BLaER1 (cell line): Measurements from ENCODE around the gene RNF157.
"Not testable (repeated sequence)": the region's sequence is repeated elsewhere in the genome, so short reads cannot be mapped to it uniquely, and the experiment has no call there.

Source experiments
- H3K27ac ChIP-seq: shearing (Covaris generic); formaldehyde crosslinking; 2 replicates; pipeline ENCODE4 v1.8.1; 2022
- H3K27me3 ChIP-seq: shearing (Covaris generic); formaldehyde crosslinking; 2 replicates; pipeline ENCODE4 v1.8.1; 2022
- H3K36me3 ChIP-seq: shearing (Covaris generic); formaldehyde crosslinking; 2 replicates; pipeline ENCODE4 v1.8.1; 2022
- H3K4me1 ChIP-seq: shearing (Covaris generic); formaldehyde crosslinking; 2 replicates; pipeline ENCODE4 v1.8.1; 2022
- H3K4me2 ChIP-seq: shearing (Covaris generic); formaldehyde crosslinking; 2 replicates; pipeline ENCODE4 v1.8.1; 2022
- H3K4me3 ChIP-seq: shearing (Covaris generic); formaldehyde crosslinking; 2 replicates; pipeline ENCODE4 v1.8.1; 2022
- H3K9ac ChIP-seq: shearing (Covaris generic); formaldehyde crosslinking; 2 replicates; pipeline ENCODE4 v1.8.1; 2022
- H3K9me3 ChIP-seq: shearing (Covaris generic); formaldehyde crosslinking; 2 replicates; pipeline ENCODE4 v1.8.1; 2022
- H4K20me1 ChIP-seq: shearing (Covaris generic); formaldehyde crosslinking; 2 replicates; pipeline ENCODE4 v1.8.1; 2022
- Cebpa-rat ChIP-seq: shearing (Covaris generic); IDR thresholded peaks from 2 replicates; pipeline ENCODE4 v1.8.1; 2022

The RNF157 gene

GRCh38 chr17:76270770-76271668 is 30.7 kb upstream of the RNF157 start:
- TF ChIP-seq Cebpa-rat = no peak
- peak overlapping the region; percentile 62 for H3K4me3 ChIP-seq
- H3K27me3 ChIP-seq = no peaks in the 10 kb centered on the region
- H4K20me1 ChIP-seq = peaks cover 44% of the 10 kb centered on the region
- H3K4me1 ChIP-seq = peaks cover 90% of the 10 kb centered on the region
- H3K9me3 ChIP-seq = no peaks in the 10 kb centered on the region
- peak overlapping the region; percentile 89 for H3K27ac ChIP-seq
- peak overlapping the region; percentile 73 for H3K9ac ChIP-seq
- H3K4me2 ChIP-seq = peak overlapping the region; percentile 98
- H3K36me3 ChIP-seq = peaks cover 24% of the 10 kb centered on the region

GRCh38 chr17:76270127-76270592 is 29.9 kb upstream of the RNF157 start:
- Histone ChIP-seq H3K27ac (peak overlapping the region; percentile 98), H3K4me3 (no peak overlapping the region), H3K9ac (peak overlapping the region; percentile 99; the same call in 1 of the 2 replicates), H4K20me1 (peaks cover 44% of the 10 kb centered on the region), H3K4me1 (peaks cover 81% of the 10 kb centered on the region), H3K27me3 (no peaks in the 10 kb centered on the region), H3K4me2 (peak overlapping the region; percentile 98), H3K9me3 (no peaks in the 10 kb centered on the region), H3K36me3 (peaks cover 24% of the 10 kb centered on the region)
- no peak for TF ChIP-seq Cebpa-rat

DNA sequence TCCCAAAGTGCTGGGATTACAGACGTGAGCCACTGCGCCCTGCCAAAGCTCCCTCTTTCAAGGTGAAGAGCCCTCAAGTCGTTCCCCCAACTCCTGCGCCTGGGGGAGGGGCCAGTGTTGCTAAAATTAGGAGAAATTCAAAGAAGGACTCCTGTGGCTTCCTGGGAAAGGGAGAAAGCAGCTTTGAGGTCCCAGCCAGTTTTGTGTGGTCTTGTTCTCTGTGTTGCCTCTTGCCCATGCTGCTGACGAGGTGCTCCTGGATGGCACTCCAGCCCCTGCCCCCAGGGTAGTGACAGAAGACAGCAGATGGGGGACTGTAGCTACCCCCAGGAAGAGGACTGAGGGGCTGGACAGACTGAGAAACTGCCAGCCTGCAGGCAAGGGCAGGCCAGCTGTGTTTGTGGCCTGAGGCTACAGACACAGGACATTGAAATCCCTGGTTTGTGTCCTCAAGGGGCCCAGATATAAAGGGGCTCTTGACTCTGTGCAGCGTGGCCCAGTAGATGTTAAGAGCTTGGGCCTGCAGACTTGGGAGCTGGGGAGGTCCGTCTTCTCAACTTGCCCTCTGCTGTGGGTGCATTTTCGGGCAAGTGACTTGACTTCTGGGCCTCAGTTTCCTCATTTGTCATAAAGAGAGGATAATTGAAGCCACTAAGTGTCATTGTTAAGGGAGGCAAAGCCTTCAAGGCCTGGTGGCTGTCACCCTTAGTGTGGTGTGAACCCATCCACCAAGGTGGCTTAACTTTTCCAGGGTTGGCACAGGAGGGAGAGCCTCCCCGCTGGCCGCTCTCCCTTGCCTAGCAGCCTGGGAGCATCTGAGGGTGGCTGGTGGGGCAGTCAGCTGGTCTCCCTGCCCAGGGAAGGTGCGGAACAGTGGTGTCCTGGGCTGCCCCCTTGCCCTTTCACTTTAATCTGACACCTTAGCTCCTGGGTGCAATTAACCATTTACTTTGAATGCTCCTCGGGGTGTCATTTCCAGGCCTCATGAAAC is 29.0 kb upstream of the RNF157 start:
- peak overlapping the region; percentile 20; the same call in 1 of the 2 replicates for H3K4me3 ChIP-seq
- no peaks in the 10 kb centered on the region for H3K27me3 ChIP-seq
- H4K20me1 ChIP-seq = peaks cover 44% of the 10 kb centered on the region
- peak overlapping the region; percentile 98 for H3K27ac ChIP-seq
- peak overlapping the region; percentile 98 for H3K4me2 ChIP-seq
- no peak for TF ChIP-seq Cebpa-rat
- peaks cover 81% of the 10 kb centered on the region for H3K4me1 ChIP-seq
- H3K36me3 ChIP-seq = peaks cover 24% of the 10 kb centered on the region
- H3K9ac ChIP-seq = peak overlapping the region; percentile 99
- no peaks in the 10 kb centered on the region for H3K9me3 ChIP-seq

GRCh38 chr17:76268015-76268749 is 27.9 kb upstream of the RNF157 start:
- no peaks in the 10 kb centered on the region for H3K9me3 ChIP-seq
- peak overlapping the region; percentile 98 for H3K27ac ChIP-seq
- H3K4me3 ChIP-seq = peak overlapping the region; percentile 97
- peaks cover 81% of the 10 kb centered on the region for H3K4me1 ChIP-seq
- H3K4me2 ChIP-seq = peak overlapping the region; percentile 98
- H4K20me1 ChIP-seq = peaks cover 44% of the 10 kb centered on the region
- H3K27me3 ChIP-seq = no peaks in the 10 kb centered on the region
- peaks cover 24% of the 10 kb centered on the region for H3K36me3 ChIP-seq
- H3K9ac ChIP-seq = peak overlapping the region; percentile 99
- TF ChIP-seq Cebpa-rat = peak; percentile 92

GRCh38 chr17:76267581-76268001 is 27.3 kb upstream of the RNF157 start:
- H3K4me1 ChIP-seq = peaks cover 81% of the 10 kb centered on the region

DNA sequence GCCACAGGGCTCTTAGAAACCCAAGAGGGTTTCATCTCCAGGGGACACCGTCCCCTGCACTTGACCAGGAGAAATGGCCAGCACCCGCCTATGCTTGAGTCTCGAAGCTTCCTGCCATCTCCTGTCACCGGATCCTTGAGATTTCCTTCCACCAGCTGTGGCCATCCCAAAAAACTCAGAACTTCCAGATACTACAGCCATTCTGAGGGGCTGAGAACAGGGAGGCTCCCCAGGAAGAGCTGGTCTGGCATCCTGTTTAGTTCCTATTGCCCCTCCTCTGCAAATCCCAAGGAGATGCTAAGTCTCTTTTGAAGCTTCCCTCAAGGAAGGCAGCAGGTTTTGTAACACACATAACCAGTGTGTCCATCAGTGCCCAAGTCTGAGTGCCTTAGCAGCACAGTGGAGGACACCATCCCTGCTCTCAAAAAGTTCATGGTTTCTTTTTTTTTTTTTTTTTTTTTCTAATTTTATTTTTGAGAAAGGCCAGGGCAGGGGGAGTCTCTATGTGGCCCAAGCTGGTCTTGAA is 26.8 kb upstream of the RNF157 start:
- Histone ChIP-seq H3K27ac (peak overlapping the region; percentile 98), H3K4me3 (peak overlapping the region; percentile 97), H3K27me3 (no peaks in the 10 kb centered on the region), H3K9me3 (no peaks in the 10 kb centered on the region), H3K9ac (peak overlapping the region; percentile 99), H3K4me1 (peaks cover 81% of the 10 kb centered on the region), H3K36me3 (peaks cover 24% of the 10 kb centered on the region), H4K20me1 (peaks cover 34% of the 10 kb centered on the region), H3K4me2 (peak overlapping the region; percentile 98)
- no peak for TF ChIP-seq Cebpa-rat

More at GRCh38 chr17:76267581-76268001, 27.3 kb upstream of the RNF157 start:
- Histone ChIP-seq H3K4me2 (peak overlapping the region; percentile 98), H3K36me3 (peaks cover 24% of the 10 kb centered on the region), H3K9ac (peak overlapping the region; percentile 99), H3K27ac (peak overlapping the region; percentile 98), H4K20me1 (peaks cover 39% of the 10 kb centered on the region), H3K4me3 (peak overlapping the region; percentile 97)
- not testable (repeated sequence) for H3K9me3 ChIP-seq, H3K27me3 ChIP-seq

- Histone ChIP-seq H3K36me3 (peaks cover 23% of the 10 kb centered on the region), H3K27ac (peak overlapping the region; percentile 98), H3K4me2 (peak overlapping the region; percentile 98), H3K4me3 (peak overlapping the region; percentile 97), H3K9me3 (no peaks in the 10 kb centered on the region), H4K20me1 (peaks cover 27% of the 10 kb centered on the region), H3K27me3 (no peaks in the 10 kb centered on the region), H3K4me1 (peaks cover 81% of the 10 kb centered on the region), H3K9ac (peak overlapping the region; percentile 99)
- TF ChIP-seq Cebpa-rat = no peak
These were observed 26.1 kb upstream of the RNF157 start for GRCh38 chr17:76266244-76266938.

DNA sequence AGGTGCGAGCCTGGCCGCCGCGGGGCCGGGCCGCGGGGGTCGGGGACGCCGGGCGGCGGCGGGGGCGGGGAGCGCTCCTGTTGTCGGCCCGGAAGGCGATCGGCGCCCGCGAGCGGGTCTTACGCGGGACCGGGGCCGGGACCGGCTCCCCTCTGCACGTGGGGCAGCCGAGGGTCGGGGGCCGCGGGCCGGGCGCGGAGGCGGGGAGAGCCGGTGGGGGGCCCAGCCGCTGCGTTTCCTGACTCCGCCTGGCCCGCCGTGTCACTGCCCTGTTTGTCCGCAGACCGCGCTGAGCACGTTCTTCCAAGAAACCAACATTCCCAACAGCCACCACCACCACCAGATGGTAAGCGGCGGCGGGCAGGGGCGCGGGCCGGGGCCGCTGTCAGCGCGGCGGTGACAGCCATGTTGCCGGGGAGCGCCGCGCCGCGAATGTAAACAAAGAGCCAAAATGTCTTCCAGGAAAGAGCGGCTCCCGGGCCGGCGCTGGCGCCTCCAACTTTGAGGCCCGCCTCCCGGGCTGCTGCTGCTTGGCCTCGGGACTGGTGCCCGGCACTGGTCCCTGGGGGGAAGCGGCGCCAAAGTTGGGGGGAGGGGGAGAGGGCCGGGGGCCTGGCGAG is 25.4 kb upstream of the RNF157 start:
- Histone ChIP-seq H3K4me3 (peak overlapping the region; percentile 97), H4K20me1 (peaks cover 20% of the 10 kb centered on the region), H3K9ac (peak overlapping the region; percentile 99), H3K9me3 (no peaks in the 10 kb centered on the region), H3K27ac (peak overlapping the region; percentile 98), H3K36me3 (peaks cover 16% of the 10 kb centered on the region), H3K27me3 (no peaks in the 10 kb centered on the region), H3K4me1 (peaks cover 81% of the 10 kb centered on the region), H3K4me2 (peak overlapping the region; percentile 98)
- TF ChIP-seq Cebpa-rat = no peak
